ENCODE data around the gene PLA2G2E.

PLA2G2E gene

GRCh38 chr1:19923137-19923952 is at the start of gene PLA2G2E:
Gene PLA2G2E, minus strand, starts transcription at chr1:19923617. Its CDS starts 58 bp downstream, at chr1:19923559.
- no peak for DNase-seq (ENCODE audit: low read depth)

GRCh38 chr1:19971664-19972063 is 48.2 kb upstream of the PLA2G2E start:
- no peak for DNase-seq (ENCODE audit: low read depth)

- DNase-seq (ENCODE audit: low read depth): no peak
Measured at GRCh38 chr1:19969898-19970660, 46.7 kb upstream of the PLA2G2E start.

GRCh38 chr1:19967808-19968207 is 44.4 kb upstream of the PLA2G2E start:
- DNase-seq (ENCODE audit: low read depth): no peak

- DNase-seq (ENCODE audit: low read depth): no peak
Measured at GRCh38 chr1:19964542-19964941, 41.1 kb upstream of the PLA2G2E start.

GRCh38 chr1:19963636-19964035 is 40.2 kb upstream of the PLA2G2E start:
- DNase-seq (ENCODE audit: low read depth): no peak

- DNase-seq (ENCODE audit: low read depth): no peak
Measured at GRCh38 chr1:19960591-19960990, 37.2 kb upstream of the PLA2G2E start.

- DNase-seq (ENCODE audit: low read depth): no peak
Measured at GRCh38 chr1:19957779-19958178, 34.4 kb upstream of the PLA2G2E start.

GRCh38 chr1:19955534-19956170 is 32.2 kb upstream of the PLA2G2E start:
- no peak for DNase-seq (ENCODE audit: low read depth)

- no peak for DNase-seq (ENCODE audit: low read depth)
Measured at GRCh38 chr1:19954059-19954458, 30.6 kb upstream of the PLA2G2E start.

- no peak for DNase-seq (ENCODE audit: low read depth)
Measured at GRCh38 chr1:19949016-19949415, 25.6 kb upstream of the PLA2G2E start.

- DNase-seq (ENCODE audit: low read depth): no peak
Measured at GRCh38 chr1:19946971-19947370, 23.6 kb upstream of the PLA2G2E start.

- no peak for DNase-seq (ENCODE audit: low read depth)
Measured at GRCh38 chr1:19946331-19946751, 22.9 kb upstream of the PLA2G2E start.

- DNase-seq (ENCODE audit: low read depth): no peak
Measured at GRCh38 chr1:19945914-19946313, 22.5 kb upstream of the PLA2G2E start.

GRCh38 chr1:19942657-19943056 is 19.2 kb upstream of the PLA2G2E start:
- no peak for DNase-seq (ENCODE audit: low read depth)

GRCh38 chr1:19942088-19942487 is 18.7 kb upstream of the PLA2G2E start:
- DNase-seq (ENCODE audit: low read depth): no peak

- no peak for DNase-seq (ENCODE audit: low read depth)
Measured at GRCh38 chr1:19941206-19941568, 17.8 kb upstream of the PLA2G2E start.

GRCh38 chr1:19940486-19941205 is 17.2 kb upstream of the PLA2G2E start:
- no peak for DNase-seq (ENCODE audit: low read depth)

- DNase-seq (ENCODE audit: low read depth): no peak
Measured at GRCh38 chr1:19938472-19938871, 15.1 kb upstream of the PLA2G2E start.

- DNase-seq (ENCODE audit: low read depth): no peak
Measured at GRCh38 chr1:19936061-19936750, 12.8 kb upstream of the PLA2G2E start.

GRCh38 chr1:19934336-19934735 is 10.9 kb upstream of the PLA2G2E start:
- DNase-seq (ENCODE audit: low read depth): no peak

GRCh38 chr1:19932866-19933265 is 9.4 kb upstream of the PLA2G2E start:
- no peak for DNase-seq (ENCODE audit: low read depth)
